HL-60 (cell line): Measurements from ENCODE around the gene RBM5.

Source experiments
- DNase-seq, 2 experiments: peaks; one replicate each; pipeline ENCODE4 v3.0.0-alpha.2; 2010 to 2020; ENCODE audit warnings: low read depth in 1 of 2, low spot score in 1 of 2
- H3K27ac ChIP-seq: fragments of 250-450 bp; sonication (Bioruptor Pico); replicated peaks from 2 replicates; pipeline ENCODE4 v1.5.1; 2020; ENCODE audit warnings: mild to moderate bottlenecking, moderate library complexity
- H3K27me3 ChIP-seq: fragments of 250-450 bp; sonication (Bioruptor Pico); 2 replicates; pipeline ENCODE4 v1.5.1; 2021; ENCODE audit warnings: mild to moderate bottlenecking, moderate library complexity; ENCODE audit not compliant: insufficient read depth, poor library complexity, severe bottlenecking
- H3K4me3 ChIP-seq: replicated peaks from 2 replicates; pipeline ENCODE4 v1.5.1; 2011; ENCODE audit warnings: mild to moderate bottlenecking, control low read depth, low read length; ENCODE audit not compliant: insufficient read depth
- CTCF ChIP-seq: IDR thresholded peaks from one replicate; pipeline ENCODE4 v1.5.1; 2011; ENCODE audit warnings: low read length, control low read depth, inconsistent platforms; ENCODE audit not compliant: insufficient read depth
- GABPA ChIP-seq: IDR thresholded peaks from 2 replicates; pipeline ENCODE4 v1.6.1; 2012; ENCODE audit warnings: low read depth
- POLR2AphosphoS5 ChIP-seq: IDR thresholded peaks from 2 replicates; pipeline ENCODE4 v1.6.1; 2012; ENCODE audit warnings: low read depth
- REST ChIP-seq: IDR thresholded peaks from 2 replicates; pipeline ENCODE4 v1.6.1; 2012; ENCODE audit warnings: low read depth; ENCODE audit not compliant: insufficient replicate concordance
- SPI1 ChIP-seq: IDR thresholded peaks from 2 replicates; pipeline ENCODE4 v1.6.1; 2012; ENCODE audit warnings: low read depth, mild to moderate bottlenecking, borderline replicate concordance

RBM5 gene

GRCh38 chr3:50050361-50050760 lies 38.4 kb upstream of the RBM5 start:
- TF ChIP-seq CTCF (no peak), REST (no peak), SPI1 (no peak), POLR2AphosphoS5 (no peak), GABPA (no peak)
- H3K27me3 ChIP-seq = no peaks in the 10 kb centered on the region
- H3K4me3 ChIP-seq = no peak overlapping the region
- no peak for DNase-seq
- no peak overlapping the region for H3K27ac ChIP-seq

DNA sequence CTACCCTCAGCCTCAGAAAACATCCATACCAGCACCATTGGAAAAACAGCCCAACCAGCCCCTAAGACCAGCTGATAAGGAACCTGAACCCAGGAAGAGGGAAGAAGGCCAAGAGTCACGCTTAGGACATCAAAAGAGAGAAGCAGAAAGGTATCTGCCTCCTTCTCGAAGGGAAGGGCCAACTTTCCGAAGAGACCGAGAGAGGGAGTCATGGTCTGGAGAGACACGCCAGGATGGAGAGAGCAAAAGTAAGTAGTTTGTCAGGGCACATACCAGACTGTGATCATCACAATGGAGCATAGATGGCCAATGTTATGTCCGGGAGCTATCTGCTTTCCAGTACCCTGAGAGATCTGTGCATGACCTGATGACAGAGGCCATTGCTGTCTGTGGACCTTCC lies 31.0 kb upstream of the RBM5 start:
- no peak for DNase-seq
- H3K4me3 ChIP-seq = no peak overlapping the region
- no peak for TF ChIP-seq GABPA
- TF ChIP-seq CTCF = no peak
- no peaks in the 10 kb centered on the region for H3K27me3 ChIP-seq
- H3K27ac ChIP-seq = no peak overlapping the region

- DNase-seq = no peak
Measured at GRCh38 chr3:50068134-50068533, 20.6 kb upstream of the RBM5 start.

More at GRCh38 chr3:50068134-50068533, 20.6 kb upstream of the RBM5 start:
- no peak for TF ChIP-seq POLR2AphosphoS5
- TF ChIP-seq REST = no peak
- TF ChIP-seq CTCF = no peak
- TF ChIP-seq SPI1 = no peak
- TF ChIP-seq GABPA = no peak
- Histone ChIP-seq H3K27me3 (no peaks in the 10 kb centered on the region), H3K27ac (no peak overlapping the region), H3K4me3 (no peak overlapping the region)
